Skin of body (tissue), 2 donors: ENCODE data around the gene MGST2. TPM values are rescaled to one million over a fixed set of nuclear protein-coding genes. Genes with fewer than 3 reads are reported as not detected.

Source experiments
- DNase-seq: peaks from one replicate; lab custom pipeline; 2025; lab: John Stamatoyannopoulos, UW
- total RNA-seq: library from RNA; depleted of rRNA; stranded (reverse); fragments of >200 nt; gene quantifications from one replicate; pipeline ENCODE4 v1.2.3, GENCODE V29; 2014

MGST2 gene
- total RNA-seq, 1 donor from 2014 or later: 27.8 TPM

DNA sequence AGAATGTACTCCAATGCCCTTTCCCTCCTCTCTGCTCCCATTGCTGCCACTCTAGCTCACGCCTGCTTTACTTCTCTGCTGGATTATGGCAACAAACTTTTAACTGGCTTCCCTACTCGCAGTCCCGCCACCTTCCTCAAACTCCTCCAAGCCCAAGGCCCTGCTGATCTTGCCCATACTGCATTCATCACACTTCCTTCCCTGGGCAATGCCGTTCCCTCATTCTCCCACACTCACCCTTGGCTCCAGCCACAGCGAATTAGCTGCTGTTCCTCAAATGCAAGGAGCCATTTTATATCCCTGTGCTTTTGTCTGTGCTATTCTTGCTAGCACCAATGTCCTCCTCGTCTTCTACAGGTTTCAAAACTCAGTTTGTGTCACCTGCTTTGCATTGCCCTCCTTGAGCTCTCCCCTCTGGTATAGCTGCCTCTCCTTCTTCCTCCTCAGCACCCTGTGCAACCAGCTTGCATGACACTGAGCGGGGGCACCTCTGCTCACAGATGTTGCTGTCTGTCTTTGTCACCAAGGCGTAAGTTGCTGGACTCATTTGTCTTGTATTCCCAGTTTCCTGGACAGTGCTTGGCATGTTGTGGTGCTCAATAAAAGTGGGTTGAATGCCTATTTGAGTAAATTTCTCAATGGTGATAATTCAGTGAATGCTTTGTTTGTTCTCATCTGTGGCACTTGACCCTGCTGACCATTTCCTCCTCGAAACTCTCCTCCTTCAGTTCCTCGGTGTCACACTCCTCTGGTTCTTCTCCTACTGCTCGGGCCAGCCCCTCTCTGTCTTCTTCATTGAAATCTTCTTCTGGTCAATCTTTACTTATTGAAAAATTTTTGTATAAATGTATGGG is 22.4 kb upstream of the MGST2 start:
- DNase-seq: no peak

- DNase-seq: no peak
These were observed 20.2 kb upstream of the MGST2 start for GRCh38 chr4:139645458-139645857.

DNA sequence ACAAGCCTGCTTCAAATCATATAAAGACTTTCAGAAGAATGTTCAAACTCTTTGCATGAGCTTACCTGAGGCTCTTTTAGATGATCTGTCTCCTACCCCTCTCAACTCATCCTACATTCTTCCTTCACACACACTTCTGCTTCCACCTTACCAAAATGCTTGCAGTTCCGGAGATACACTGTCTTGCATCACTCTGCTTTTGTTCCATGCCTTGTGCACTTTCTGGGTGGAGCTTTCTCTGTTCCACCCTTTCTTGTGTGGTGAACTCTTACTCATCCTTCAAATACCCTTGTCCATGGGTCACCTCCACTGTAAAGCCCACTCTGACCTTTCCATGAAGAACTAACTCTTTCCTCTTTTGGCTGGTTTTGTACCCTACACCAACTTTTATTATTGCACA is 18.4 kb upstream of the MGST2 start:
- no peak for DNase-seq

GRCh38 chr4:139647952-139648351 is 17.7 kb upstream of the MGST2 start:
- DNase-seq: no peak

- peak; percentile 88 for DNase-seq
These were observed 14.1 kb upstream of the MGST2 start for GRCh38 chr4:139651282-139652194.

GRCh38 chr4:139654516-139654915 is 11.1 kb upstream of the MGST2 start:
- no peak for DNase-seq

GRCh38 chr4:139655116-139655515 is 10.5 kb upstream of the MGST2 start:
- no peak for DNase-seq

DNA sequence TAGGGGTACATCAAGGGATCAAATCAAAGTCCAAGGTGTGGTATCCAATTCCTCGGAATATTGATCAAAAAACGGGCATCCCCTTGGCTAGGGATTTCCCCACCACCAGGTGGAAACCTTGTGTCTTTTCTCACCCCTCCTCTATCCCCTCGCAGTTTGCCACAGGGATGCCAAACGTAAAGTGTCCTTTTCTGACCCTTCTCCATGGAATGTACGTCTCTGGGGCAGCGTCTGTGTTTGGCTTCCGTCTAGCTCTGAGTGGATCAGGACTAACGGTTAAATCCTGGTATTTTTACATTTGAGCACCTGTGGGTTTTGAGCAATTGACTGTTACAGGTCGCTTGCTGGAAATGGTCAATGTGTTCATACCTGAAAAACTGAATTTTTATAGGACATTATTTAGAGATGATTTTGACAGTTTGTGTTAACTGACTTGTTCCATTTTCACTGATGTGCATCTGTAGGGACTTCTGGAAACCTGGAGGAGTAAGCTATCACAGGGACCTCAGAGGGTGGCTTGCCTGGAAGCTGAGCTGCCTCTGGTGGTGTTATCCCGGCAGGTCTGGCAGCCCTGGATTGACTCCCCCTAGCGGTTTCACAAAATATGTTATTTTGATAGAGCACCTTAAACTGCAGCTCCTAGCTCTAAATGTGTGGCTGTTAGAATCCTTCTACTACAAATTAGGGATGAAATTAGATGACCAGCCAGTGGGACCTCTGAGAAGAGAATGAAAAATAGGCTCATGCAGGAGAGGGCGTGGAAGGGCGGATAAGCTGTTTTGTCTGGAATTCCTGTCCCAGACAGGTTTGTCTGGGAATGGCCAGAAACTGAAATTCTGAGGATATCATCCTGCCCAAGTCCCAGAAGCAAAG is 8.8 kb upstream of the MGST2 start:
- no peak for DNase-seq

- no peak for DNase-seq
These were observed 7.4 kb upstream of the MGST2 start for GRCh38 chr4:139658185-139658584.

DNA sequence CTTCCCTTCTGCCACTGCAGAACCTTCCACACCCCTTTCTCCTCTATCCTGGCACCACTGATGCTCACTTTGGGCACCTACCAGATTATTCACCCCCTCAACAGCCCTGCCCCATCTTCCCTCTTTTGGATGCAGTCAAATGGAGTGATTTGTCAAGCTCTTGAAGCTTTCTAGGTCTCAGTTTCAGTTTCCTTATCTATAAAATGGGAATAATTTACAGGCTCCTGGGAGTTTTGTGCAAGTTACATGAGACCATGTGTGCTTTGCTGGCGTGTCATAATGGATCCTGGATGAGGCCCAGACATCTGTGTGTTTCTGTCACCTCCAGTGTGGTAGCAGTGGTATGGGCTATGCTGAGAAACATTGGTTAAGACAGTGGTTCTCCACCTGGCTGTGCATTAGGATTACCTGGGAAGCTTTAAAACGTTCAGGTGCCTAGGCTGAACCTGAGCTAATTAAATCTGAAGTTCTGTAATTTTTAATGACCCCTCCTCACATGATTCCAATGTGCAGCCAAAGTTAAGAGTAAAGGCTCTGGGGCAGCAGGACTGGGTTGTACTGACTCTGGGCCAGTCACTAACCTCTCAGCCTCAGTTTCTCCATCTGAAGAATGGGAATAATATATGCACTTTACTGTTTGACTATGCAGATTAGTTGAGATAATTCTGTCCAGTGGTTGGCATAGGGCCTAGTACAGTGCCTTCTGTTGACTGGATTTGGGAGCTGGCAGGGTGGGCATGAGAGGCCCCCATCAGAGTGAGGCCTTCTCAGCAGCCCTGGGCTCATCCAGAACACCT is 6.8 kb upstream of the MGST2 start:
- no peak for DNase-seq

DNA sequence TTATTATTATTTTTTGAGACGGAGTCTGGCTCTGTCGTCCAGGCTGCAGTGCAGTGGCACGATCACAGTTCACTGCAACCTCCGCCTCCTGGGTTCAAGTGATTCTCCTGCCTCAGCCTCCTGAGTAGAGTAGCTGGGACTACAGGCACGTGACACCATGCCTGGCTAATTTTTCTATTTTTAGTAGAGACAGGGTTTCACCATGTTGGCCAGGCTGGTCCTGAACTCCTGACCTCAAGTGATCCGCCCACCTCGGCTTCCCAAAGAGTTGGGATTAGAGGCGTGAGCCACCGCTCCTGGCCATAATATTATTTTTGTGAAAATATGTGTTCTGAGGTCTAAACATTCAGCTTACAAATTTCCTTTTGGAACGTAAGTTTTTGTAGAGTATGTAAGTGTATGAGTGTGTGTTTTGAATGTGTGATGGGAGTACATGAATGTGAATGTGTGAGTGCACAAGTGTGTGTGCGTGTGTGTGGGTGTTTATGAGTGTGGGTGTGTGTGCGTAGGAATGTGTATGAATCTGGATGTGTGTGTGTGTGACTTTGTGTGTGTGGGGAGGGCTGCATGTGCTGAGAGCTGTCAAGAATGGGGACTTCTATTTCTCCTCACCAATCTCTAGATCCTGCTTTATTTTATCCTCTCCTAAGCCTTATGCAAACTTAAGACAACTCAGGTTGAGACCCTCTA is 5.7 kb upstream of the MGST2 start:
- DNase-seq: no peak

GRCh38 chr4:139660568-139661043 is 5.0 kb upstream of the MGST2 start:
- no peak for DNase-seq

GRCh38 chr4:139663561-139664138 is 2.0 kb upstream of the MGST2 start:
- DNase-seq: no peak

DNA sequence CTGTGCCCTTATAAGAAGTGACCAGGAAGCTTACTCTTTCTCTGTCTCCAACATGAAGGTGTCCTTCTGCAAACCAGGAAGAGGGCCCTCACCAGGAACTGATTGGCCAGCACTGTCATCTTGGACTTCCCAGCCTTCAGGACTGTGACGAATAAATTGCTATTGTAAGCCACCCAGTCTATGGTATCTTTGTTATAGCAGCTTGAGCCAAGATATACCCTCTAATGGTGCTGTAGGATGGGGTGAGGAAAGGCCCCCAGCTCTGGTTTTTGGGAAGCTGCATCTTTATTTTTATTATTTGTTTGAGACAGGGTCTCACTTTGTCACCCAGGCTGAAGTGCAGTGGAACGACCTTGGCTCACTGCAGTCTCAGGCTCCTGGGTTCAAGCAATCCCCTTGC is 1.2 kb upstream of the MGST2 start:
- DNase-seq: no peak

DNA sequence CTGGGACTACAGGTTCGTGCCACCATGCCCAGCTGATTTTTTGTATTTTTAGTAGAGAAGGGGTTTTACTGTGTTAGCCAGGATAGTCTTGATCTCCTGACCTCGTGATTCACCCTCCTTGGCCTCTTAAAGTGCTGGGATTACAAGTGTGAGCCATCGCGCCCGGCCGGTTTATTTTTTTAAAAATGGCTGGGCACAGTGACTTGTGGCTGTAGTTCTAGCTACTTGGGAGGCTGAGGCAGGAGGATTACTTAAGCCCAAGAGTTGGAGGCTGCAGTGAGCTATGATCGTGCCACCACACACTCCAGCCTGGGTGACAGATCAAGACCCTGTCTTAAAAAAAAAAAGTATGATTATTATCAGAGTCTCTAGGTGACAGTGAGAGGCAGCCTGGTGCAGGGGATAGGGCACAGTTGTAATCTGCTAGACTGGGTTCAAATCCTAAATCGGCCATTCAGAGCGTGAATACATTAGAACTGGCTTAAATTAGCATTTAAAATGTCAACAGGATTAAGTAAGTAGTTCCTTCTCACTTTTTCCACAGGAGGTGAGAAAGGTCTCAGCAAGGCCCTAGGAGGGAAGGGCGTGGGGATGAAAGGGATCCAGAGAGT is 435 bp upstream of the MGST2 start:
- no peak for DNase-seq

GRCh38 chr4:139666735-139667281 is 1.2 kb downstream of the MGST2 start:
- peak; percentile 66 for DNase-seq

GRCh38 chr4:139668036-139668435 is 2.4 kb downstream of the MGST2 start:
- no peak for DNase-seq

GRCh38 chr4:139668658-139669201 is 3.1 kb downstream of the MGST2 start:
- DNase-seq: no peak
